NCI-H345 (cell line): ENCODE results near the gene HUS1.
"Not testable (repeated sequence)": the region's sequence is repeated elsewhere in the genome, so short reads cannot be mapped to it uniquely, and the experiment has no call there.

Experiments
- DNase-seq: peaks from one replicate; lab custom pipeline; 2025; lab: John Stamatoyannopoulos, UW

HUS1 gene

GRCh38 chr7:47923081-47923875 lies 56.1 kb downstream of the HUS1 start:
- DNase-seq = not testable (repeated sequence)

GRCh38 chr7:47916514-47916913 lies 62.9 kb downstream of the HUS1 start:
- DNase-seq = not testable (repeated sequence)

- no peak for DNase-seq
Observed at GRCh38 chr7:47915616-47915976, 63.8 kb downstream of the HUS1 start.

- no peak for DNase-seq
Observed at GRCh38 chr7:47914717-47915615, 64.4 kb downstream of the HUS1 start.
